GM19455 (cell line): ENCODE measurements around the gene CHMP4B.

Experiments used
- ATAC-seq: cut with Tn5 transposase; IDR thresholded peaks from one replicate; pipeline ENCODE4 v1.9.1; 2021; ENCODE audit not compliant: unreplicated experiment

CHMP4B gene

GRCh38 chr20:33817411-33817810 lies 6.3 kb downstream of the CHMP4B start:
- no peak for ATAC-seq

- ATAC-seq = no peak
These were observed 8.3 kb downstream of the CHMP4B start for GRCh38 chr20:33819456-33819855.

- ATAC-seq = no peak
These were observed 9.2 kb downstream of the CHMP4B start for GRCh38 chr20:33820362-33820761.

- no peak for ATAC-seq
These were observed 10.2 kb downstream of the CHMP4B start for GRCh38 chr20:33821270-33821836.

- no peak for ATAC-seq
These were observed 11.3 kb downstream of the CHMP4B start for GRCh38 chr20:33822423-33822822.

GRCh38 chr20:33822991-33823390 lies 11.8 kb downstream of the CHMP4B start:
- no peak for ATAC-seq

GRCh38 chr20:33824852-33825251 lies 13.7 kb downstream of the CHMP4B start:
- no peak for ATAC-seq

GRCh38 chr20:33825340-33826269 lies 14.5 kb downstream of the CHMP4B start:
- no peak for ATAC-seq

- no peak for ATAC-seq
These were observed 15.2 kb downstream of the CHMP4B start for GRCh38 chr20:33826270-33826897.

- ATAC-seq = no peak
These were observed 16.0 kb downstream of the CHMP4B start for GRCh38 chr20:33827109-33827508.

- no peak for ATAC-seq
These were observed 16.6 kb downstream of the CHMP4B start for GRCh38 chr20:33827634-33828325.

GRCh38 chr20:33828326-33828844 lies 17.2 kb downstream of the CHMP4B start:
- ATAC-seq = no peak

GRCh38 chr20:33828967-33829560 lies 17.9 kb downstream of the CHMP4B start:
- ATAC-seq = no peak

GRCh38 chr20:33829636-33830035 lies 18.5 kb downstream of the CHMP4B start:
- ATAC-seq = no peak

GRCh38 chr20:33830371-33830770 lies 19.2 kb downstream of the CHMP4B start:
- no peak for ATAC-seq

- no peak for ATAC-seq
These were observed 21.1 kb downstream of the CHMP4B start for GRCh38 chr20:33832103-33832804.

- no peak for ATAC-seq
These were observed 22.2 kb downstream of the CHMP4B start for GRCh38 chr20:33833333-33833732.

GRCh38 chr20:33835615-33836172 lies 24.5 kb downstream of the CHMP4B start:
- no peak for ATAC-seq

- no peak for ATAC-seq
These were observed 25.1 kb downstream of the CHMP4B start for GRCh38 chr20:33836277-33836676.
